NCI-H82 treated with DMSO at 0.1 percent for 48 hours (cell line): Measurements from ENCODE around the gene AP2M1.
"Not testable (repeated sequence)": the region's sequence is repeated elsewhere in the genome, so short reads cannot be mapped to it uniquely, and the experiment has no call there.

Source experiments
- DNase-seq: peaks from one replicate; lab custom pipeline; 2025; ENCODE audit not compliant: unreplicated experiment; lab: John Stamatoyannopoulos, UW

Gene AP2M1

DNA sequence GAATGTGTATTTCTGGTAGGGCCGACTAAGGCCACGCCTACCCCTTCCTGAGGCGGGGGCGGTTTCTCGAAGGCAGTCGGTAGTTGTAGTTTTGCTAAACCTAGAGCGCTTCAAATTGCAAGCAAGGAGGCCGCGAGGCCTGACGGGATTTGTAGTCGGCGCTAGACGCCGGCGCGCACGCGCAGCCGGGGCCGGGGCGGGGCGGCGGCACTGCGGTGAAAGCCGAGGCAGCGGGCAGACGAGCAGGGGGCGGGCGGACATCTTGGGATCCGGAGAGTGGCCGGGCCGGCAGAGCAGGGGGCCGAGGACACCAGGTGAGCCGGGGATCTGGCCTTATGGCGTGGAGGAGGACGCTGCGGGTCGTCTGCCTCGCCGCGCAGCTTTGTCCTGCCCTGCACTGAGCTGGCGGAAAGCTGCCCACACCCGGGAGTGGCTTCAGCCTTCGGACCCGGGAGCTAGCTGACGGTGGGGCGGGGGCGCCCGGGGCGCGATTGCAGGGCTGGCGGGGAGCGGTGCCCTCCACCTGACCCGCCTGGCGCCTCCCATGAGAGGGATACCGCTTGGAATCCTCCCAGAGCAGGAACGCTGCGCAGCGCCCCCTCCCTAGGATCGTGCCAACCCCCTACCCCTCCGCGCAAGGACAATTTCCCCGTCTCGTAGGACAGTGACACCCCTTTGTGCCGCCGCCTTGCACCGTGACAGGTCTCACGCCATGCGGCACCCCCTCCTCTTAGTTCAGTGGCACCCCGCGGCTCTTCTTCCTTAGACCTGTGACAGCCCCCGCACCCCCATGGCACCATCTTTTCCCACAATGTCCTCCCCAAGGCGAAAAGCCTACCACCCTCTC lies at the start of gene AP2M1:
Gene AP2M1 (plus strand): TSS at position 210 of the 847 bp plus-strand sequence. CDS start 2,139 bp downstream, outside the sequence.
- DNase-seq = peak; percentile 99

DNA sequence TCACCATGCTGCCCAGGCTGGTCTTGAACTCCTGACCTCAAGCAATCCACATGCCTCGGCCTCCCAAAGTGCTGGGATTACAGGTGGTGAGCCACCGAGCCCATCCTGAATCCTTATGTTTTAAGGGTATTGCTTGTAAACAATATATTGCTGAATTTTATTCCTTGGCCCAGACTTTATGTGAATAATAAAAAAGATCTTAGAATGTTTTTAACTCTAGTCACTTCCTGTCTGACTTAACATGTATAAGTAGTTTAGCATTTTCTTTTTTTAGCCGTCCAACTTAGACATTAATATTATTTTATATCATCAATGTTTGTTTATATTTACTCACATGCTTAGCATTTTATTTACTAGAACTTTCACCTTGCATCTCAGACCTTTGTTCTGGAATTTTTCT lies 48.6 kb upstream of the AP2M1 start:
- no peak for DNase-seq

DNA sequence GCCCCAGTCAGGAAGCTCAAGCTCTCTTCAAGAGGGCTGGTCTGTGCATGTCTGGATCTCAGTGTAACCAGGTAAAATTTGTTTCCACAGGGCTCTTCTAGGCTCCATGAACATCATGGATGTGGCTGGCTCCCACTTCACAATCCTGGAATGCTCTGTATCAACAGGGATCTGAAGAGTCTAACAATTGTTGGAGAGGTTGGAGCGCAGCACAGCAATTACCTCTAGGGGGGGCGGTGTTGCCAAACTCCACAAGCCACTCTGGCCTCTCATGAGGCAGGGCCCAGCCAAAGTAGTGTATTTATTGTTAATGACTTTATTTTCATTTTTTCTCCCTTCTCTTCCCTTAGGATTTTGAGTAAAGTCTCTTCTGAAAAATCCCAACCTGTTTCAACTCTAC lies 45.6 kb upstream of the AP2M1 start:
- DNase-seq = peak; percentile 21

DNA sequence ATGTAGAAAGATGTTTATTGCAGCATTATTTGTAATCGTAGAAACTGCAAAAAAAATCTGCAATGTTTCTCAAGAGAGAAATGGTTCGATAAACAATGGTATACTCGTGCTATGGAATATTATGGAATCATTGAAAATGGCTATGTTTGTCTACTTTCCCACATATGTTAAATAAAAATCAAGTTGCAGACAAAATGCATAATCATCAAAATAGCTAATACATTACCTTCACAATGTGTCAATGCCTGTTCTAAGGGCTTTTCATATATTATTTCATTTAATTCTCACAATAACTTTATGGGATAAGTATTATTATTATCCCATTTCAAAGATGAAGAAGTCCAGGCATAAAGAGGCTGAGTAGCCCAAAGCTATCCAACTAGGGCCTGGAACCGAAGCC lies 41.7 kb upstream of the AP2M1 start:
- DNase-seq = no peak

DNA sequence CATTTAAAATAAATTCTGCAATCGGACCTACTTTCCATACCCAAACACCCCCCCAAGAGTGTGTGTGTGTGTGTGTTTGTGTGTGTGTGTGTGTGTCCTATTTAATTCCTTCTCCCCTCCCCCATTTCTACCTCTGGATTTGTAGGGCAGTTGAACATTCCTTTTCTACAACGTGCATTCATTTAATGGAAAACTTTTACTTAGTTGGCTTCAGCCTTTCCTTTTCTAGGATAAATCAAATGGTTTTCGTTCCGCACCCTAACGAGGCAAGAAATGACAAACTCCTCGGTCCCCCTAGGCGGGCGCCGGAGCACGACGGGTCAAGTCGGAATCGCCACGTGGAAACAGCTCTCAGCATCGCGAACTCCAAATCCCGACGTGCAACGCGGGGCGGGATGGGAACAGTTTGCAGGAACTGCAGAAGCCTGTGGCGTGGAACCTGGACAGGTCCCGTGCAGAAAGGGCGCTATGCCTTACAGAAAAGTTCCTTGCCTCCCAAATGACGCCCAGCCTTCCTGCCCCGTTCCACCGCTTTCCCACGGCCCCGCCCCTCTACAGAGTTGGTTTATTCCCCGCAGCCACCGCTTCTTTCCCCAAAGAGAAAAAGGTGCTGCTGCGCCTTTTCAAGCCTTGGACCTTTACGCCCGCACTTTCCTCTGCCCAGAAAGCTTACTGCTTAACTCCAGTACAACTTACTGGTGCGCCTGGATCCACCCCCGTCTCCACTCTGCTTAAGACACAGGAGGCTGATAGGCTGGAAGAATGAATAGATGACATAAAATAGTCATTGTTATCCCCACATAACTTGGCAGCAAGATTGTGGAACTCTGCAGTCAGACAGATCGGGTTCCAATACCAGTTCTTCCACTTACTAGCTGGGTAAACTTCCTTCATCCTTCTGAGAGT lies 40.6 kb upstream of the AP2M1 start:
- DNase-seq = peak; percentile 85

DNA sequence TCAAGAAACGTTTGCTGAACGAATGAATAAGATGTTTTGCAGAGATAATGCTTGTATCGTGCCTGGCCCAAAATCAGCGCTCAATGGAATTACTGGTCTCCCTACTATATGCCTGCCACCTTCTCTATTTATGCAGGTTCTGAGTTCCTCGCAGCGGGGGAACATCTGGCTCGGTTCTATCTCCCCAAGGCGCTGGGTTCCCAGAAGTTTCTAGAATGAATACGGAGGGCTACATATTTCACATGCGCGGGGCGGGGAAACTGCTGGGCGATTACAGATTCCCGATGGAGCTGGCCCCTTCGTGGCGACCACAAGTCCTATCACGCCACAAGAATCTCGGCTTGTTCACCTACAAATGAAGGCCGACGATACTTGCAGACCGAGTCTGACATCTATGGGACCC lies 39.9 kb upstream of the AP2M1 start:
- DNase-seq = no peak

DNA sequence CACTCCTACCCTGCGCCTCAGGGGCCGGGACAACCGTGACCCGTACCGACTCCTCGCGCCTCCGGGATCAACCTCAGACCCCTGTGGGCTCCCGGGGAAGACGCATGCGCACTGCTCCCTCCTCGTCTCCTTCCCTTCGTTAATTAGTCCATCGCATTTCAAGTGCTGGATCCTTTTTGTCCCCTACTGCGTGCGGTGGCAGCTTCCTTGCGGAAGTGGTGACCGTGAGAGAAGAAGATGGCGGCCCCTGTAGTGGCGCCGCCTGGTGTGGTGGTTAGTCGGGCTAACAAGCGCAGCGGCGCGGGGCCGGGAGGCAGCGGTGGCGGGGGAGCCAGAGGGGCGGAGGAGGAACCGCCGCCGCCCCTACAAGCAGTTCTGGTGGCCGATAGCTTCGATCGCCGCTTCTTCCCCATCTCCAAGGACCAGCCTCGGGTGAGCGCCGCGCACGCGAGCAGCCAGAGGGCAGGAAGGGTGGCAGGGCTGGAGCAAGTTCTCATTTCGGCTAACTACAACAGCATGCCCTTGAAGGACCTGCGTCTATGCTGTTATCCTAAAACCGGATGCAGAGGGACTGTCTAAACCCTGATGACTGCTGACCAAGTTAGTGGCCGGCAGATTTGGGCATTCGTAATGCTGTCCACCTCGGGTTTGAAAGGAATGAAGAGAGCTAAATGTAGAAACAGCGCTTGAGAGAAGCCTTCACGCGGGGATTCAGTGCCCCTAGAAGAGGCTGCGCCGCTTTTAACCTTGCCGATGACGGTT lies 39.3 kb upstream of the AP2M1 start, which contains the start of gene EIF2B5:
Gene EIF2B5 (plus strand): TSS at position 210 of the 762 bp plus-strand sequence. CDS start 28 bp downstream, at position 238.
- peak; percentile 95 for DNase-seq

DNA sequence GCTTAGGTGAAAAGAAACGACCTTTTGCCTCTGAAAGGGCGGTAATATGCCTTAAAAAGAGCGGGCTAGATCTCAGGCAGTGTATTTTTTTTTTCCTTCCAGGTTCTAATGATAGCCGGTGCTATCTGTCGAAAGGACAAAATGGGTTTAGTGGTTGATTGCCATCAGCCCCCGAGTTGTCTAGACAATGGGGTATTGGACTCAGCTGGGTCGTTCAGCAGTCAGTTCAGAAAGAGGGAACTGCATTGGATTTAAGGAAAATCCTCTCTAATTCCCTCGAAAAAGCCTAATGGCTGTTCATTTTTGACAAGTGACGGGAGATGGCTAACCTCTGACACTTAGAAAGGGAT lies 38.8 kb upstream of the AP2M1 start:
- no peak for DNase-seq

DNA sequence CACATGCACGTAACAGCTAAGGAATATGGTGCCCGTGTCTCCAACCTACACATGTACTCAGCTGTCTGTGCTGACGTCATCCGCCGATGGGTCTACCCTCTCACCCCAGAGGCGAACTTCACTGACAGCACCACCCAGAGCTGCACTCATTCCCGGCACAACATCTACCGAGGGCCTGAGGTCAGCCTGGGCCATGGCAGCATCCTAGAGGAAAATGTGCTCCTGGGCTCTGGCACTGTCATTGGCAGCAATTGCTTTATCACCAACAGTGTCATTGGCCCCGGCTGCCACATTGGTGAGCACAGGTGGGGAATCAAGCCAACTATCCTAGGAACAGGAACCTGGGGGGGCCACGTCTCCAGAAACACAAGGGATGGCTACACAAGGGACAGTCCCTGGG lies 34.2 kb upstream of the AP2M1 start:
- no peak for DNase-seq

DNA sequence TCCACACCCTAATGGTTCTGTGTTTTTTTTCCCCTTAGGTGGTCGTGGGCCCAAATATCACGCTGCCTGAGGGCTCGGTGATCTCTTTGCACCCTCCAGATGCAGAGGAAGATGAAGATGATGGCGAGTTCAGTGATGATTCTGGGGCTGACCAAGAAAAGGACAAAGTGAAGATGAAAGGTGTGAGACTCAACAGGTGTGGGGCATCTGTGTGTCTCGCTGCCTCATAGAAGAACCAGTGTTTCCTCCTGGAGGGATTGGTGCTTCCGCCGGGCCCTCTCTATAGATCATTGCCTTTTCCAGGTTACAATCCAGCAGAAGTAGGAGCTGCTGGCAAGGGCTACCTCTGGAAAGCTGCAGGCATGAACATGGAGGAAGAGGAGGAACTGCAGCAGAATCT lies 32.5 kb upstream of the AP2M1 start:
- DNase-seq = no peak

DNA sequence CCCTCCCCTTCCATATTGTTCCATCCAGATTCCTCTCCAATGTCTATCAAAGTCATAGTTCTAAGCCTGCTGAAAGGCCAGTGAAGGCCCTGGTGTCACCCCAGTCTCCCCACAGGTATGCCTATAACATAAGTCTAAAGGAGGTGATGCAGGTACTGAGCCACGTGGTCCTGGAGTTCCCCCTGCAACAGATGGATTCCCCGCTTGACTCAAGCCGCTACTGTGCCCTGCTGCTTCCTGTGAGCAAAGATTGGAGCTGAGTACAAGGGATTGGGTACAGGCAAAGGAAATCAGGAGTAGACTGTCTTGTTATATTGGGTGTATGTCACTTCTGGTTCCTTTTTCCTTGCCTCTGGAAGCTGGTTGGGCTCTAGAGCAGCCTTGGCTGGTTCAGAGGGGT lies 31.3 kb upstream of the AP2M1 start:
- no peak for DNase-seq

DNA sequence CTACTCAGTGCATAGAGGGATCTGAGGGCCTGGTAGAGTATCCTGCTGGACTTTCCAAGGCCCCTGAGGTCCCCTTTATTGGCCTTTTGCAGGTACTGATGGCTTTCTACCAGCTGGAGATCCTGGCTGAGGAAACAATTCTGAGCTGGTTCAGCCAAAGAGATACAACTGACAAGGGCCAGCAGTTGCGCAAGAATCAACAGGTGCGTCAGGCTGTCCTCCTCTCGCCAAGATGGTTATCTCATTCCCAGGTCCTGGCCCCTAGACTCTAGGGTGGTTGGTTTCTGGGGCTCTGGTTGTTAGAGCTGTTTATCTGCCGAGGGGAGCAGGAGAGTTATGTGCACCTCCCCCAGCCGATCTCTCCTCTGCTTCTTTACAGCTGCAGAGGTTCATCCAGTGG lies 30.1 kb upstream of the AP2M1 start:
- DNase-seq = no peak

DNA sequence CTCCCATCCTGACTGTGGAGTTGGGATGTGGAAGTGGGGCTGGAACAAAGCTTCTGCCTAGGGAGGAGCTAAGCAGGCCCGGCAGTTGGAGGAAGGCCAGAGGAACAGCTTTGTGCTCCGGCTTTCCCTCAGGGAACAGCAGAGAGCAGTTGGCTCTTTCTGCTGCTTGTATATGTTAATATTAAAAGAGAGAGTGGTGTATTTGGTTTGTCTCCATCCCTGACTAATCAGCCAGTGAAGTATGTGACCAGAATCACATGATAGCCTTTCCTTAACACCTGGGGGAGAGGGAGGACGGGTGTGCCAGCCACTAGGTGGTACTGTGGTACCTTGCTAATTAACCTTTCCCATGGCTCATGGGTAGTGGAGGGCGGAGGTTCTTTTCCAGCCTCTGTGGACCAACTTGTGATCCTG lies 29.5 kb upstream of the AP2M1 start:
- peak; percentile 20 for DNase-seq

DNA sequence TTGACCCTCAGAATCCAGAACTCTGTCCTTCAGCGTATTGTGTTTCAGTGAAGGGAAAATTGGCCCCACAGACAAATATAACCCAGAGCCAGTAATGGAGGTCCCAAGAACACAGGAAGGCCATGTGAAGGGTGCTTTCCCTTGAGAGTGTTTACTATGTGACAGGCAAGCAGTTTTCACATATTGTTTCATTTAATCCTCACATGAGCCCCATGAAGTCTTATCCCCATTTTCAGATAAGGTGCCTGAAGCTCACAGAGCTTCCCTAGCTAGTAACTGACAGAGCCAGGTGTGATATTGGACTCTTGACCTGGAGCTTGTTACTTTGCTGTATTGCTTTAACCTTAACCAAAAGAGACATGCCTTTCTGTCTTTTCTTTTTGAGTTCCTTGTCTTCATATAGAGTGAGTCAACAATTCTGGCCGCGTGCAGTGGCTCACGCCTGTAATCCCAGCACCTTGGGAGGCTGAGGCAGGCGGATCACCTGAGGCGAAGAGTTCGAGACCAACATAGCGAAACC lies 28.8 kb upstream of the AP2M1 start:
- DNase-seq = no peak

DNA sequence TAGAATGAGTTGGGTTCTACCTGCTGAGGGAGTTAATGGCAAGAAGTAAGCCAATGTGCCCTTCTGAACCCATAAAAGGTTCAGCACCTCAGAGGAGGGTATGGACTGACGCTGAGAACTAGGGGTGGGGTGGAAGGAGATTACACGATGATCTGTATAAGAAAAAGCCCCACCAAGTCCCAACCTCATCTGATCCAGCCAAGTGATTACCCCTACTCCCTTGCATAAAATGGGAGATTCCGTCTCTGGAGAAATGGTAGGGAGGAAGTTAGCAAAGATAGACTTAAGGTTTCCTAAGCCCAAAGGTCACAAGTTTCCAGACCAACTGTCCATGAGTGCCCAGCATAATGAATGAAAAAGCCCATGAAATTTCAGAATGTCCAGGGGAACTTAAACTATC lies 26.6 kb upstream of the AP2M1 start:
- no peak for DNase-seq

DNA sequence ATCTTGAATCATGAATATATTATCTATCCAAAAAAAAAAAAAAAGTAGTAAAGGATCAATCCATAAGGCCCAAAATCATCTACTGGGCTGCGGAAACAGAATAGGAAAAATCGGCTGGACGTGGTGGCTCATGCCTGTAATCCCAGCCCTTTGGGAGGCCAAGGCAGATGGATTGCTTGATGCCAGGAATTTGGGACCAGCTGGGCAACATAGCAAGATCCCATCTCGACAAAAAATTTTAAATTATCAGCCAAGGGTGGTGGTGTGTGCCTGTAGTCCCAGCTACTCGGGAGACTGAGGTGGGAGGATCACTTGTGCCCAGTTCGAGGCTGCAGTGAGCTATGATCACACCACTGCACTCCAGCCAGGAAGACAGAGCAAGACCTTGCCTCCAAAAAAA lies 25.5 kb upstream of the AP2M1 start:
- no peak for DNase-seq

DNA sequence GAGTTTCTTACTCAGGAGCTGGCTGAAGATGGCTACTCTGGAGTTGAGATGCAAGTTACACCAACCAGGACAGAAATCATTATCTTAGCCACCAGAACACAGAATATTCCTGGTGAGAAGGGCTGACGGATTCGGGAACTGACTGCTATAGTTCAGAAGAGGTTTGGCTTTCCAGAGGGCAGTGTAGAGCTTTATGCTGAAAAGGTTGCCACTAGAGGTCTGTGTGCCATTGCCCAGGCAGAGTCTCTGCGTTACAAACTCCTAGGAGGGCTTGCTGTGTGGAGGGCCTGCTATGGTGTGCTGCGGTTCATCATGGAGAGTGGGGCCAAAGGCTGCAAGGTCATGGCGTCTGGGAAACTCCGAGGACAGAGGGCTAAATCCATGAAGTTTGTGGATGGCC lies 24.9 kb upstream of the AP2M1 start:
- not testable (repeated sequence) for DNase-seq

DNA sequence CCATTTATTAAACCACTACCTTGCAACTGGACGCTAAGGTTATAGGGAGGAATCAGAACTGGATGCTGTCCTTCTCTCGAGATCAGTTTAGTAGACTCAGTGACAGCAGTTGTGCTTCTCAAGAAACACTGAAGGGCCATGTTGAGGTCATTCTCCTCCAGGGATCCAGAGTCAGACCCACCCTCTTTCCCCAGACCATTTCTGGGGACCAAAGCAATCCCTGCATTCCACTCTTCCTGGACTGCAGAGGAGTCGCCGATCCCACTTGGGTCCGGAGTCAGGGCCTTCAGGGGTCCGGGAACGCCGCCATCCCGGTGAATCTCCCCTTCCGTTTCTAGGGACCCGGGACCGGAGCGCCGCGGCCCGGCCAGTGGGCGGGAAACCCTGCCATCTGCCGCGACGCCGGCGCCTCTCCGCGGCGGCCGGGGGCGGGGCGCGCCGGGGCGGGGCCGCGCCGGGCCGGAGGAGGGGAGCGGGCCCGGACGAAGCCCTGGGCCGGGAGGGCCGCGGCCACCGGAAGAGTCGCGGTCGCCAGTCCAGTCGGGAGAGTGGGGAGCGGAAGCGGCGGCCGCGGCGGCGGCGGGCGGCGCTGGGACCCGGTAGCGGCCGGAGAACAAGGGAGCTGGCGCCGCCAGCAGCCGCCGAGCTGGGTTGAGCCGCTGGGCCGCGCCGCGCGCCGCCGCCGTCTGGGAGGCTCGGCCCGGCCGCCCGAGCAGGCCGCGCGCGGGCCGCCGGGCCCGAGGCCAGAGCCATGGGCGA lies 19.6 kb upstream of the AP2M1 start, which contains the start of gene DVL3:
Gene DVL3 (plus strand): TSS at position 493 of the 759 bp plus-strand sequence. CDS start 259 bp downstream, at position 752.
- peak; percentile 41 for DNase-seq

DNA sequence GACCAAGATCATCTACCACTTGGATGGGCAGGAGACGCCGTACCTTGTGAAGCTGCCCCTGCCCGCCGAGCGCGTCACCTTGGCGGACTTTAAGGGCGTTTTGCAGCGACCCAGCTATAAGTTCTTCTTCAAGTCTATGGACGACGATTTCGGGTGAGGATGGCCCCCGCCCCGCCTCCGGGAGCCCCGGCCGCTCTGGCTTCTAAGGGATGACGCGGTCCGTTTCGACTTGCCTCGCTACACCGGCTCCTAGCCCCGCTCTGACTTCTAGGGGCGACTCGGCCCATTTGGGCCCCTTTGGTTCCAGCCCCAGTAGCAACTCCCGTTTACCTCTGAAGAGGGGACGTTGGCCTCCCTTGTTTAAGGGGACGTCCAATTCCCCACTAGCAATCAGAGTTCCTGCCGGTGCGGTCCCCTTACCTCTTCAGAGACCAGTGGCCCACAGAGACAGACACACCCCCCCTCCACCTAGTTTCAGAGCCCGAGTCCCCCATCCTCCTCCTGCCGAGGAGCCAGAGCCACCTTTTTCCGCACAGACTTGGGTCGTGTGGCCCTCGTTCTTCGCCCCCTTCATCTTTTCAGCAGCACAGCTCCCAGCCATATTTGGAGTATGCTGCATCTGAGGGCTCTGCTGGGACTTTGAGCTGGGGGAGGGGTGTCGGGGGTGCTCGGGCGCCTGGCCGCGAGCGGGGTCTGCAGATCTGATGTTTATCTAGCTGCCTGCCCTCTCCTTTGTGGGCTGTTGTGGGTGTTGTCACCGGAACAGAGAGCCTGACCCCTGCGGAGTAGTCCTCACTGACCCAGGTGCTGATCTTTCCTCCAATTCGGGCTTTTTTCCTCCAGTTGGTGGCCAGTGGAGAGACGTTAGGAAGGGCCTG lies 18.8 kb upstream of the AP2M1 start:
- DNase-seq = no peak
